Astrocyte of the hippocampus (primary cell): ENCODE data around the gene SRGAP2.
"Not testable (repeated sequence)": the region's sequence is repeated elsewhere in the genome, so short reads cannot be mapped to it uniquely, and the experiment has no call there.

Experiments
- DNase-seq: peaks from one replicate; pipeline ENCODE4 v3.0.0; 2011; ENCODE audit warnings: low read depth, low spot score

The SRGAP2 gene

DNA sequence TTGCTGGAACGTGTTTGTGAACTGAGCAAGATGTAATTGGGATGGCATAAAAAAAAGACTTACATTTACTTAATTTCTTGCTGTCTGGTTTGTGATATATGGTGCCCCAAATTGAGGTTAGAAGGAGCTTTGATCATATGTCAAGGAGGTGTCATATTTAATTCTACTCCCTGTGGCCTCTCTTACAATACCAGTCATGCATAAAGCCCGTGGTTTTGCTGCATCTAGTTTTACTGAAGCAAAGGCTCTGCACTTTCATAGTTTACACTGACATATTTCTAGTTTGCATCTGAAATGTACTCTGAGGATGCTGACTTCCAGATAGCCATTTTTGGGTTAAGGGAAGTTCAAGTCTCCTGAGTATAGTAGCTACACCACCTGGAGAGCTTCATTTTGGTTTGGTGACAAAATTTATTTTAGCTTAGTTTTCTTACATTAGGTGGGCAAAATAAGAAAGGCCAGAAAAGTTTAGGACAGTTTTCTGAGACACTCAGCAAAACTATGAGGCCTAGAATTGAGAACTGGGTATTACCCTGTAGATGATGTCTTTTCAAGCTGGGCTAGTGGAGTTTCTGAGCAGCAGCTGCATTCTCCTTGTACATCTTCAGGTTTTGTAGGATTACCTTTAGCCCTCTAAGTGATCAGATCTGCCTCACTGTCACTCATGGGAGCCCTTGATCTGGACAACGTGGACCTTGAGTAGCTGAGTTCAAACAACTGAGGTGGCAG, 47.8 kb downstream of the SRGAP2 start:
- DNase-seq: not testable (repeated sequence)

DNA sequence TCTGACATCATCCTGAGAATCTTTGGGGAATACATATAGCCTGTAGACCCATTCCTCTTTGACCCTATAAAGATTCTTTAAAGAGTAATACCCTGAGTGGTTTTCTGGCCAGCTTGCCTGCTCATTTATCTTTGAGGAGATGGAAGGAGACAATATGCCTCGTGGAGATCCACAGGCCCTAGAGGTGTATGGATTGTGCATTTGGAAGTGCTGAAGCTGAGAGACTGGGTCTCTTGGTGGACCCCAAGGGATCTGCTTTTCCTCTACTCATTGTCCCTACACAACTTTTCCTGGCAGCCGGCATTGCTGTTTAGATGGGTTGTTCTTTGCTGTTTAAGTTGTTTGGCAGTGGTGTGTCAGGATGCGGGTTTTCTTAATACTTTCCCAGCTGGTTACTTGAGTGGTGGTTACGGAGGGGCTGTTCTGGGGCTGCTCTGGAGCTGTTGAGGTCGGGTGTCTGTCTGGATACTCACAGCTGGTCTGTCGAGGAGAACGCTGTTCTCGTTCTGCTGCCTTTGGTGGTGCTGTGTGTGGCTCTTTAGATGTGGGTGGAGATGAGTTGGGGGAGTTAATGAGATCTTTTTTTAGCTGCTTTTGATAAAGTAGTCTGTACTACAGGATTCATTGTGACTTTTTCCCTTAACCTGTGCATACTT, 49.5 kb downstream of the SRGAP2 start:
- peak; percentile 35 for DNase-seq
